Hepatocyte (in vitro differentiated cells): Measurements from ENCODE around the gene R3HDM4. TPM values are rescaled to one million over a fixed set of nuclear protein-coding genes. Genes with fewer than 3 reads are reported as not detected.
A peak's percentile ranks its signal among the peaks of the same experiment; 100 is the strongest.

ENCODE experiments used
- DNase-seq: peaks from one replicate; pipeline ENCODE4 v3.0.0-alpha.2; 2016; ENCODE audit warnings: low spot score
- H2AFZ ChIP-seq: fragments of 200-600 bp; sonication (generic); 2 replicates; pipeline ENCODE4 v1.6.0; 2016; ENCODE audit warnings: antibody characterized with exemption, mild to moderate bottlenecking
- H3K27ac ChIP-seq: fragments of 200-600 bp; sonication (generic); 2 replicates; pipeline ENCODE4 v1.5.1; 2016; ENCODE audit warnings: mild to moderate bottlenecking
- H3K27me3 ChIP-seq: fragments of 200-600 bp; sonication (generic); 2 replicates; pipeline ENCODE4 v1.6.1; 2016
- H3K36me3 ChIP-seq: fragments of 200-600 bp; sonication (generic); replicated peaks from 2 replicates; pipeline ENCODE4 v1.5.1; 2016; ENCODE audit warnings: low read depth; ENCODE audit not compliant: insufficient read depth
- H3K4me1 ChIP-seq: fragments of 200-600 bp; sonication (generic); 2 replicates; pipeline ENCODE4 v1.5.1; 2016; ENCODE audit warnings: mild to moderate bottlenecking, moderate library complexity; ENCODE audit not compliant: insufficient read depth
- H3K4me2 ChIP-seq: fragments of 200-600 bp; sonication (generic); 2 replicates; pipeline ENCODE4 v1.6.0; 2016
- H3K4me3 ChIP-seq: fragments of 200-600 bp; sonication (generic); 2 replicates; pipeline ENCODE4 v1.5.1; 2016; ENCODE audit warnings: mild to moderate bottlenecking
- H3K79me2 ChIP-seq: fragments of 200-600 bp; sonication (generic); 2 replicates; pipeline ENCODE4 v1.6.0; 2017; ENCODE audit warnings: mild to moderate bottlenecking
- H3K9me2 ChIP-seq: fragments of 200-600 bp; sonication (generic); replicated peaks from 2 replicates; pipeline ENCODE4 v1.6.0; 2017; ENCODE audit warnings: mild to moderate bottlenecking; ENCODE audit not compliant: insufficient read depth
- H3K9me3 ChIP-seq: fragments of 200-600 bp; sonication (generic); 2 replicates; pipeline ENCODE4 v1.5.1; 2016; ENCODE audit warnings: low read depth, mild to moderate bottlenecking
- H4K20me1 ChIP-seq: fragments of 200-600 bp; sonication (generic); 2 replicates; pipeline ENCODE4 v1.6.0; 2016; ENCODE audit warnings: mild to moderate bottlenecking; ENCODE audit not compliant: insufficient read depth, poor library complexity, severe bottlenecking
- CTCF ChIP-seq: fragments of 200-600 bp; sonication (generic); IDR thresholded peaks from 2 replicates; pipeline ENCODE4 v1.5.1; 2016; ENCODE audit warnings: antibody characterized with exemption, mild to moderate bottlenecking; ENCODE audit not compliant: poor library complexity
- EZH2 ChIP-seq: fragments of 200-600 bp; sonication (generic); IDR thresholded peaks from 2 replicates; pipeline ENCODE4 v1.6.1; 2016; ENCODE audit warnings: antibody characterized with exemption, mild to moderate bottlenecking, borderline replicate concordance
- EZH2phosphoT487 ChIP-seq: fragments of 200-600 bp; sonication (generic); IDR thresholded peaks from one replicate; pipeline ENCODE4 v1.6.1; 2018; ENCODE audit warnings: antibody characterized with exemption, mild to moderate bottlenecking, low read depth, moderate library complexity; ENCODE audit not compliant: unreplicated experiment, severe bottlenecking
- WGBS: methylation state at CpG from one replicate; pipeline ENCODE4 v1.1.6; 2016; ENCODE audit warnings: low lambda C conversion rate; ENCODE audit errors: missing lambda C conversion rate; 5-methylcytosine and 5-hydroxymethylcytosine counted together
- polyA plus RNA-seq: library from polyadenylated mRNA; unstranded; fragments of >200 nt; fragmentation: Nextera tagmentation; extraction: Ambion mirVana; gene quantifications from 2 replicates; pipeline ENCODE4 v1.2.1, GENCODE V29; 2016
- total RNA-seq: library from RNA; depleted of rRNA; stranded (reverse); fragments of >200 nt; gene quantifications from 2 replicates; pipeline ENCODE4 v1.2.3, GENCODE V29; 2014

The R3HDM4 gene
- total RNA-seq (42.2 and 44.1 TPM in 2 replicates), polyA plus RNA-seq (86.6 and 88.2 TPM in 2 replicates)

- WGBS: 2% methylated on average over 18 of the region's 76 CpGs
- TF ChIP-seq CTCF (no peak), EZH2 (no peak), EZH2phosphoT487 (no peak)
- Histone ChIP-seq H3K9me2 (no peaks in the 10 kb centered on the region), H3K27me3 (peaks cover 16% of the 10 kb centered on the region), H2AFZ (peak within 1 kb of the TSS; percentile 98), H3K4me1 (peaks cover 21% of the 10 kb centered on the region), H3K4me2 (peak within 1 kb of the TSS; percentile 99), H3K79me2 (peaks cover 46% of the 10 kb centered on the region), H3K27ac (peak within 1 kb of the TSS; percentile 96), H4K20me1 (no peaks in the 10 kb centered on the region), H3K9me3 (no peaks in the 10 kb centered on the region), H3K4me3 (peak within 1 kb of the TSS; percentile 91), H3K36me3 (no peaks in the 10 kb centered on the region)
- peak; percentile 91 for DNase-seq
Observed at GRCh38 chr19:913080-913748, at the start of gene R3HDM4. Gene R3HDM4, minus strand, starts transcription at chr19:913219. Its CDS starts 62 bp downstream, at chr19:913157.

- TF ChIP-seq CTCF: no peak
- TF ChIP-seq EZH2: no peak
- TF ChIP-seq EZH2phosphoT487: no peak
- 53% methylated on average over 12 of the region's 14 CpGs for WGBS
- Histone ChIP-seq H4K20me1 (peaks cover 7% of the 10 kb centered on the region), H3K27me3 (no peaks in the 10 kb centered on the region), H3K9me3 (no peaks in the 10 kb centered on the region), H3K4me3 (no peak overlapping the region), H3K4me2 (peak overlapping the region; percentile 81), H3K9me2 (no peaks in the 10 kb centered on the region), H3K36me3 (peaks cover 3% of the 10 kb centered on the region), H3K27ac (peak overlapping the region; percentile 100), H3K79me2 (peaks cover 72% of the 10 kb centered on the region), H3K4me1 (peaks cover 38% of the 10 kb centered on the region), H2AFZ (no peak overlapping the region)
- DNase-seq: peak; percentile 89
Observed at GRCh38 chr19:961866-962620, 49.0 kb upstream of the R3HDM4 start.

GRCh38 chr19:960601-960938 lies 47.6 kb upstream of the R3HDM4 start:
- peaks cover 80% of the 10 kb centered on the region for H3K79me2 ChIP-seq
- H2AFZ ChIP-seq: no peak overlapping the region
- peak; percentile 6 for DNase-seq
- H3K4me1 ChIP-seq: peaks cover 53% of the 10 kb centered on the region
- peak overlapping the region; percentile 100 for H3K27ac ChIP-seq
- TF ChIP-seq EZH2phosphoT487 (no peak), CTCF (no peak), EZH2 (no peak)
- H3K9me3 ChIP-seq: no peaks in the 10 kb centered on the region
- no peaks in the 10 kb centered on the region for H3K9me2 ChIP-seq
- H3K4me3 ChIP-seq: peak overlapping the region; percentile 55
- peaks cover 7% of the 10 kb centered on the region for H4K20me1 ChIP-seq
- H3K36me3 ChIP-seq: peaks cover 3% of the 10 kb centered on the region
- H3K4me2 ChIP-seq: peak overlapping the region; percentile 81
- WGBS: 72% methylated on average over 8 of the region's 8 CpGs
- H3K27me3 ChIP-seq: no peaks in the 10 kb centered on the region
